Endodermal cell (in vitro differentiated cells): Measurements from ENCODE around the gene RAB3C. TPM values are rescaled to one million over a fixed set of nuclear protein-coding genes. Genes with fewer than 3 reads are reported as not detected.

ENCODE experiments used
- DNase-seq: peaks from one replicate; pipeline ENCODE4 v3.0.0-alpha.2; 2017
- H3K27ac ChIP-seq: 2 replicates; pipeline ENCODE4 v1.5.1; 2013; ENCODE audit warnings: mild to moderate bottlenecking, low read depth, low read length, moderate library complexity
- H3K27me3 ChIP-seq: 2 replicates; pipeline ENCODE4 v1.6.1; 2013; ENCODE audit warnings: mild to moderate bottlenecking, low read length, moderate library complexity; ENCODE audit not compliant: insufficient read depth, control insufficient read depth, poor library complexity, severe bottlenecking
- H3K36me3 ChIP-seq: 2 replicates; pipeline ENCODE4 v1.7.0; 2013; ENCODE audit warnings: mild to moderate bottlenecking, low read length, moderate library complexity; ENCODE audit not compliant: control insufficient read depth, insufficient read depth
- H3K4me1 ChIP-seq: one replicate; pipeline ENCODE4 v1.7.0; 2013; ENCODE audit warnings: low read length; ENCODE audit not compliant: control insufficient read depth, insufficient read depth
- H3K4me3 ChIP-seq: 2 replicates; pipeline ENCODE4 v1.5.1; 2013; ENCODE audit warnings: mild to moderate bottlenecking, low read length, moderate library complexity
- H3K9ac ChIP-seq: 2 replicates; pipeline ENCODE4 v1.6.1; 2013; ENCODE audit warnings: mild to moderate bottlenecking, low read length, moderate library complexity; ENCODE audit not compliant: poor library complexity, severe bottlenecking; ENCODE audit errors: extremely low read depth
- H3K9me3 ChIP-seq: 2 replicates; pipeline ENCODE4 v1.6.1; 2013; ENCODE audit warnings: mild to moderate bottlenecking, low read length, moderate library complexity; ENCODE audit not compliant: control insufficient read depth
- H3K27ac Mint-ChIP-seq: 2 replicates; pipeline ENCODE4 v1.8.0; 2020; ENCODE audit warnings: mixed read lengths
- H3K27me3 Mint-ChIP-seq: 2 replicates; pipeline ENCODE4 v1.8.0; 2021; ENCODE audit warnings: mild to moderate bottlenecking, mixed read lengths; ENCODE audit not compliant: insufficient read depth
- H3K36me3 Mint-ChIP-seq: 2 replicates; pipeline ENCODE4 v1.8.0; 2020; ENCODE audit warnings: low read depth, mixed read lengths
- H3K4me1 Mint-ChIP-seq: 2 replicates; pipeline ENCODE4 v1.8.0; 2020; ENCODE audit warnings: mixed read lengths
- H3K4me3 Mint-ChIP-seq: 2 replicates; pipeline ENCODE4 v1.8.0; 2020; ENCODE audit warnings: mild to moderate bottlenecking, moderate library complexity, mixed read lengths
- H3K9me3 Mint-ChIP-seq: 2 replicates; pipeline ENCODE4 v1.8.0; 2020; ENCODE audit warnings: mild to moderate bottlenecking, mixed read lengths
- WGBS, 2 experiments: methylation state at CpG; one replicate each; pipeline versions ENCODE4 v1.1.5 to v1.1.7; 2013; ENCODE audit warnings: missing lambda C conversion rate in 2 of 2, mixed read lengths in 1 of 2; ENCODE audit not compliant: insufficient coverage in 1 of 2, insufficient read length in 1 of 2; 5-methylcytosine and 5-hydroxymethylcytosine counted together
- total RNA-seq, 2 donors: library from RNA; stranded (reverse); fragmentation: NEBNext Ultra II Directional in 1 of 2; extraction: Animal tissue kit (Norgen Biotek cat#: 25700) in 1 of 2; gene quantifications; 2 replicates in 1 of 2; 3 replicates in 1 of 2; pipeline ENCODE4 v1.2.1, GENCODE V29; 2021
- TF ChIP-seq, protein P1 (sequence below): fragments of 200-600 bp; sonication (generic); conservative IDR thresholded peaks from 2 replicates; pipeline ENCODE4 v1.5.0; 2021; ENCODE audit warnings: antibody characterized with exemption, mild to moderate bottlenecking

RAB3C gene
- total RNA-seq, 2 donors from 2014 or later: 5.8 to 15.1 TPM

DNA sequence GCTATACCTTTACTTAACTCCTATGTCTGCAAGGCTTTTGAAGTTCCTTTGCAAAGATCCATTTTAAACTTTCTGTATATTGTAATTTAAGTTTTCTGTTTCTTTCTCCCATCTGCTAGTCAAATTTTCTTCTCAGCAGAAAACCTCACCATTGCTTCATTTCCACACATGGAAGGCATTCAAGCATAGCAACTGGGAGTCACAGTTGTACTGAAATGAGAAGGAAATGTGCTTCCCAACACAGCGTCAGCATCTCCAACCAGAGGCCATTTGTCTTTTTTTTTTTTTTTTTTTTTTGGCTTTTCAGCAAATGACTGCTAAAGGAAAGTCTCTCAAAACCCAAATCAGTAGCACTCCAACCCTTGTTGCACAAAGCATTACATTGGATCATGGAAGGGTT lies 92.5 kb downstream of the RAB3C start:
- WGBS, 2 experiments: 100% methylated on average over 1 of the region's 1 CpG
- TF ChIP-seq, protein P1, sequence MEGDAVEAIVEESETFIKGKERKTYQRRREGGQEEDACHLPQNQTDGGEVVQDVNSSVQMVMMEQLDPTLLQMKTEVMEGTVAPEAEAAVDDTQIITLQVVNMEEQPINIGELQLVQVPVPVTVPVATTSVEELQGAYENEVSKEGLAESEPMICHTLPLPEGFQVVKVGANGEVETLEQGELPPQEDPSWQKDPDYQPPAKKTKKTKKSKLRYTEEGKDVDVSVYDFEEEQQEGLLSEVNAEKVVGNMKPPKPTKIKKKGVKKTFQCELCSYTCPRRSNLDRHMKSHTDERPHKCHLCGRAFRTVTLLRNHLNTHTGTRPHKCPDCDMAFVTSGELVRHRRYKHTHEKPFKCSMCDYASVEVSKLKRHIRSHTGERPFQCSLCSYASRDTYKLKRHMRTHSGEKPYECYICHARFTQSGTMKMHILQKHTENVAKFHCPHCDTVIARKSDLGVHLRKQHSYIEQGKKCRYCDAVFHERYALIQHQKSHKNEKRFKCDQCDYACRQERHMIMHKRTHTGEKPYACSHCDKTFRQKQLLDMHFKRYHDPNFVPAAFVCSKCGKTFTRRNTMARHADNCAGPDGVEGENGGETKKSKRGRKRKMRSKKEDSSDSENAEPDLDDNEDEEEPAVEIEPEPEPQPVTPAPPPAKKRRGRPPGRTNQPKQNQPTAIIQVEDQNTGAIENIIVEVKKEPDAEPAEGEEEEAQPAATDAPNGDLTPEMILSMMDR: no peak
- no peaks in the 10 kb centered on the region for H3K27me3 ChIP-seq
- no peak overlapping the region for H3K9ac ChIP-seq
- no peak for DNase-seq
- no peaks in the 10 kb centered on the region for H3K36me3 ChIP-seq
- no peak overlapping the region for H3K4me3 ChIP-seq
- Mint-ChIP-seq H3K4me1 (peaks cover 10% of the 10 kb centered on the region), H3K27ac (no peak overlapping the region), H3K9me3 (no peaks in the 10 kb centered on the region), H3K4me3 (no peak overlapping the region), H3K36me3 (no peaks in the 10 kb centered on the region), H3K27me3 (no peaks in the 10 kb centered on the region)
- no peaks in the 10 kb centered on the region for H3K9me3 ChIP-seq
- no peaks in the 10 kb centered on the region for H3K4me1 ChIP-seq
- H3K27ac ChIP-seq: no peak overlapping the region

DNA sequence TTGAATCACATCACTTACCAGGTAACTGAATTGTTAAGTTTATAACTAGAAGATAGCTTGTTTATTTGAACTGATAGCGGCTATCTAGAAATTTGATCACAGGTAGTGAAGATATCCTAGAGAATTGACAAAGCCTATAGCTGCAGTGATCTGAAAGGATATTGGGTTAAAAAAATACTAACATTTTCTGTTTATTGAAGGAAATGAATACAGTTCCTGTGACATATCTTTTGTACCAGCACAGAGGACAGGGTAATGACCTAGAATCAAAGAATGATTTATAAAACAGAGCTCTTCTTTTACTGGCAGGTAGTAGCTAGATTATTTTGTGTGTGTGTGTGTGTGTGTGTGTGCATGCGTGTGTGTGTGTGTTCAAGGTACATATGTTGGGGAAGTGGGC lies 94.8 kb downstream of the RAB3C start:
- Mint-ChIP-seq H3K27ac (no peak overlapping the region), H3K9me3 (no peaks in the 10 kb centered on the region), H3K4me3 (no peak overlapping the region), H3K27me3 (no peaks in the 10 kb centered on the region), H3K36me3 (no peaks in the 10 kb centered on the region), H3K4me1 (peaks cover 10% of the 10 kb centered on the region)
- H3K4me3 ChIP-seq: no peak overlapping the region
- no peak for DNase-seq
- no peaks in the 10 kb centered on the region for H3K4me1 ChIP-seq
- 87 to 89% methylated on average over 1 to 2 of the region's 2 CpGs for WGBS, 2 experiments
- no peak overlapping the region for H3K27ac ChIP-seq
- TF ChIP-seq, protein P1: no peak
- no peaks in the 10 kb centered on the region for H3K36me3 ChIP-seq
- no peak overlapping the region for H3K9ac ChIP-seq
- H3K27me3 ChIP-seq: no peaks in the 10 kb centered on the region
- H3K9me3 ChIP-seq: no peaks in the 10 kb centered on the region

GRCh38 chr5:58680503-58680902 lies 97.6 kb downstream of the RAB3C start:
- H3K27me3 Mint-ChIP-seq: no peaks in the 10 kb centered on the region
- no peak overlapping the region for H3K27ac ChIP-seq
- no peaks in the 10 kb centered on the region for H3K9me3 Mint-ChIP-seq
- TF ChIP-seq, protein P1: no peak
- 79 to 81% methylated on average over 2 of the region's 2 CpGs for WGBS, 2 experiments
- no peak for DNase-seq
- H3K4me1 ChIP-seq: no peaks in the 10 kb centered on the region
- peaks cover 10% of the 10 kb centered on the region for H3K4me1 Mint-ChIP-seq
- H3K36me3 ChIP-seq: no peaks in the 10 kb centered on the region
- H3K9me3 ChIP-seq: no peaks in the 10 kb centered on the region
- no peak overlapping the region for H3K27ac Mint-ChIP-seq
- no peaks in the 10 kb centered on the region for H3K27me3 ChIP-seq
- no peak overlapping the region for H3K4me3 Mint-ChIP-seq
- H3K4me3 ChIP-seq: no peak overlapping the region
- no peak overlapping the region for H3K9ac ChIP-seq
- no peaks in the 10 kb centered on the region for H3K36me3 Mint-ChIP-seq
